ENCODE data around the gene IQSEC2.

DNA sequence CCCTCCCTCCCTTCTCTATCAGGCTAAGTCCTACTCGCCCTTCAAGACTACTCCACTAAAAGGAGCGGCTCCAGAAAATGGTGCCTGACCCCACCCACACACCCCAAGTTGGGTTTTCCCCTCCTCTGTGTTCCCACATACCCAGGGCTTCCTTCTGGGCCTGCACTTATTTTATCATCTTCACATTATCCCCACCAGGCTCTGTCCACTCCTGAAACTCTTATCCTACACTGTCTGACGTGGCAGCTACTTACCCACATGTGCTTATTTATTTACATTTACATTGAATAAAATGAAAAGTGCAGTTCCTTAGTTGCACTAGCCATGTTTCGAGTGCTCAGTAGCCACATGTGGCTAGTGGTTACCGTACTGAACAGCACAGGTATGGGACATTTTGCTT, 51.3 kb downstream of the IQSEC2 start:
- TF ChIP-seq, protein P1, sequence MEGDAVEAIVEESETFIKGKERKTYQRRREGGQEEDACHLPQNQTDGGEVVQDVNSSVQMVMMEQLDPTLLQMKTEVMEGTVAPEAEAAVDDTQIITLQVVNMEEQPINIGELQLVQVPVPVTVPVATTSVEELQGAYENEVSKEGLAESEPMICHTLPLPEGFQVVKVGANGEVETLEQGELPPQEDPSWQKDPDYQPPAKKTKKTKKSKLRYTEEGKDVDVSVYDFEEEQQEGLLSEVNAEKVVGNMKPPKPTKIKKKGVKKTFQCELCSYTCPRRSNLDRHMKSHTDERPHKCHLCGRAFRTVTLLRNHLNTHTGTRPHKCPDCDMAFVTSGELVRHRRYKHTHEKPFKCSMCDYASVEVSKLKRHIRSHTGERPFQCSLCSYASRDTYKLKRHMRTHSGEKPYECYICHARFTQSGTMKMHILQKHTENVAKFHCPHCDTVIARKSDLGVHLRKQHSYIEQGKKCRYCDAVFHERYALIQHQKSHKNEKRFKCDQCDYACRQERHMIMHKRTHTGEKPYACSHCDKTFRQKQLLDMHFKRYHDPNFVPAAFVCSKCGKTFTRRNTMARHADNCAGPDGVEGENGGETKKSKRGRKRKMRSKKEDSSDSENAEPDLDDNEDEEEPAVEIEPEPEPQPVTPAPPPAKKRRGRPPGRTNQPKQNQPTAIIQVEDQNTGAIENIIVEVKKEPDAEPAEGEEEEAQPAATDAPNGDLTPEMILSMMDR (tag by site-specific recombination; IDR thresholded peaks at IDR 0.05) = no peak
- TF ChIP-seq ZXDB (tag by site-specific recombination; IDR thresholded peaks at IDR 0.05) = no peak
- no peak for TF ChIP-seq ZNF248 (tag by site-specific recombination; IDR thresholded peaks at IDR 0.05)
- no peak for TF ChIP-seq HOXA7 (CRISPR knock-in tag; IDR thresholded peaks at IDR 0.05; ENCODE audit: borderline replicate concordance)
- TF ChIP-seq, protein P2, sequence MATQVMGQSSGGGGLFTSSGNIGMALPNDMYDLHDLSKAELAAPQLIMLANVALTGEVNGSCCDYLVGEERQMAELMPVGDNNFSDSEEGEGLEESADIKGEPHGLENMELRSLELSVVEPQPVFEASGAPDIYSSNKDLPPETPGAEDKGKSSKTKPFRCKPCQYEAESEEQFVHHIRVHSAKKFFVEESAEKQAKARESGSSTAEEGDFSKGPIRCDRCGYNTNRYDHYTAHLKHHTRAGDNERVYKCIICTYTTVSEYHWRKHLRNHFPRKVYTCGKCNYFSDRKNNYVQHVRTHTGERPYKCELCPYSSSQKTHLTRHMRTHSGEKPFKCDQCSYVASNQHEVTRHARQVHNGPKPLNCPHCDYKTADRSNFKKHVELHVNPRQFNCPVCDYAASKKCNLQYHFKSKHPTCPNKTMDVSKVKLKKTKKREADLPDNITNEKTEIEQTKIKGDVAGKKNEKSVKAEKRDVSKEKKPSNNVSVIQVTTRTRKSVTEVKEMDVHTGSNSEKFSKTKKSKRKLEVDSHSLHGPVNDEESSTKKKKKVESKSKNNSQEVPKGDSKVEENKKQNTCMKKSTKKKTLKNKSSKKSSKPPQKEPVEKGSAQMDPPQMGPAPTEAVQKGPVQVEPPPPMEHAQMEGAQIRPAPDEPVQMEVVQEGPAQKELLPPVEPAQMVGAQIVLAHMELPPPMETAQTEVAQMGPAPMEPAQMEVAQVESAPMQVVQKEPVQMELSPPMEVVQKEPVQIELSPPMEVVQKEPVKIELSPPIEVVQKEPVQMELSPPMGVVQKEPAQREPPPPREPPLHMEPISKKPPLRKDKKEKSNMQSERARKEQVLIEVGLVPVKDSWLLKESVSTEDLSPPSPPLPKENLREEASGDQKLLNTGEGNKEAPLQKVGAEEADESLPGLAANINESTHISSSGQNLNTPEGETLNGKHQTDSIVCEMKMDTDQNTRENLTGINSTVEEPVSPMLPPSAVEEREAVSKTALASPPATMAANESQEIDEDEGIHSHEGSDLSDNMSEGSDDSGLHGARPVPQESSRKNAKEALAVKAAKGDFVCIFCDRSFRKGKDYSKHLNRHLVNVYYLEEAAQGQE (tag by site-specific recombination; IDR thresholded peaks at IDR 0.05) = peak; percentile 52; the same call in 1 of the 2 replicates
- TF ChIP-seq ZSCAN23 (tag by site-specific recombination; IDR thresholded peaks at IDR 0.05) = no peak
- TF ChIP-seq ZNF202 (tag by site-specific recombination; IDR thresholded peaks at IDR 0.05; ENCODE audit: borderline replicate concordance) = no peak
- TF ChIP-seq, protein P3, sequence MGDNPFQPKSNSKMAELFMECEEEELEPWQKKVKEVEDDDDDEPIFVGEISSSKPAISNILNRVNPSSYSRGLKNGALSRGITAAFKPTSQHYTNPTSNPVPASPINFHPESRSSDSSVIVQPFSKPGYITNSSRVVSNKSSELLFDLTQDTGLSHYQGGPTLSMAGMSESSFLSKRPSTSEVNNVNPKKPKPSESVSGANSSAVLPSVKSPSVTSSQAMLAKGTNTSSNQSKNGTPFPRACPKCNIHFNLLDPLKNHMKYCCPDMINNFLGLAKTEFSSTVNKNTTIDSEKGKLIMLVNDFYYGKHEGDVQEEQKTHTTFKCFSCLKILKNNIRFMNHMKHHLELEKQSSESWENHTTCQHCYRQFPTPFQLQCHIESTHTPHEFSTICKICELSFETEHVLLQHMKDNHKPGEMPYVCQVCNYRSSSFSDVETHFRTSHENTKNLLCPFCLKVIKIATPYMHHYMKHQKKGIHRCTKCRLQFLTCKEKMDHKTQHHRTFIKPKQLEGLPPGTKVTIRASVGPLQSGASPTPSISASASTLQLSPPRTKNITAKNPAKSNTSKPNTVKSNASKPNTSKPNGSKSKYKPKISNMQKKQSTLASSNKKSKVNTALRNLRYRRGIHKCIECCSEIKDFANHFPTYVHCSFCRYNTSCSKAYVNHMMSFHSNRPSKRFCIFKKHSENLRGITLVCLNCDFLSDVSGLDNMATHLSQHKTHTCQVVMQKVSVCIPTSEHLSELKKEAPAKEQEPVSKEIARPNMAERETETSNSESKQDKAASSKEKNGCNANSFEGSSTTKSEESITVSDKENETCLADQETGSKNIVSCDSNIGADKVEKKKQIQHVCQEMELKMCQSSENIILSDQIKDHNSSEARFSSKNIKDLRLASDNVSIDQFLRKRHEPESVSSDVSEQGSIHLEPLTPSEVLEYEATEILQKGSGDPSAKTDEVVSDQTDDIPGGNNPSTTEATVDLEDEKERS (tag by site-specific recombination; IDR thresholded peaks at IDR 0.05) = no peak
- TF ChIP-seq, protein P4, sequence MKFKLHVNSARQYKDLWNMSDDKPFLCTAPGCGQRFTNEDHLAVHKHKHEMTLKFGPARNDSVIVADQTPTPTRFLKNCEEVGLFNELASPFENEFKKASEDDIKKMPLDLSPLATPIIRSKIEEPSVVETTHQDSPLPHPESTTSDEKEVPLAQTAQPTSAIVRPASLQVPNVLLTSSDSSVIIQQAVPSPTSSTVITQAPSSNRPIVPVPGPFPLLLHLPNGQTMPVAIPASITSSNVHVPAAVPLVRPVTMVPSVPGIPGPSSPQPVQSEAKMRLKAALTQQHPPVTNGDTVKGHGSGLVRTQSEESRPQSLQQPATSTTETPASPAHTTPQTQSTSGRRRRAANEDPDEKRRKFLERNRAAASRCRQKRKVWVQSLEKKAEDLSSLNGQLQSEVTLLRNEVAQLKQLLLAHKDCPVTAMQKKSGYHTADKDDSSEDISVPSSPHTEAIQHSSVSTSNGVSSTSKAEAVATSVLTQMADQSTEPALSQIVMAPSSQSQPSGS (tag by site-specific recombination; IDR thresholded peaks at IDR 0.05; ENCODE audit: low read depth) = no peak
- no peak for TF ChIP-seq KLF16 (tag by site-specific recombination; IDR thresholded peaks at IDR 0.05)
- TF ChIP-seq, protein P5, sequence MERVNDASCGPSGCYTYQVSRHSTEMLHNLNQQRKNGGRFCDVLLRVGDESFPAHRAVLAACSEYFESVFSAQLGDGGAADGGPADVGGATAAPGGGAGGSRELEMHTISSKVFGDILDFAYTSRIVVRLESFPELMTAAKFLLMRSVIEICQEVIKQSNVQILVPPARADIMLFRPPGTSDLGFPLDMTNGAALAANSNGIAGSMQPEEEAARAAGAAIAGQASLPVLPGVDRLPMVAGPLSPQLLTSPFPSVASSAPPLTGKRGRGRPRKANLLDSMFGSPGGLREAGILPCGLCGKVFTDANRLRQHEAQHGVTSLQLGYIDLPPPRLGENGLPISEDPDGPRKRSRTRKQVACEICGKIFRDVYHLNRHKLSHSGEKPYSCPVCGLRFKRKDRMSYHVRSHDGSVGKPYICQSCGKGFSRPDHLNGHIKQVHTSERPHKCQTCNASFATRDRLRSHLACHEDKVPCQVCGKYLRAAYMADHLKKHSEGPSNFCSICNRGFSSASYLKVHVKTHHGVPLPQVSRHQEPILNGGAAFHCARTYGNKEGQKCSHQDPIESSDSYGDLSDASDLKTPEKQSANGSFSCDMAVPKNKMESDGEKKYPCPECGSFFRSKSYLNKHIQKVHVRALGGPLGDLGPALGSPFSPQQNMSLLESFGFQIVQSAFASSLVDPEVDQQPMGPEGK (tag by site-specific recombination; IDR thresholded peaks at IDR 0.05) = no peak
- TF ChIP-seq, protein P6, sequence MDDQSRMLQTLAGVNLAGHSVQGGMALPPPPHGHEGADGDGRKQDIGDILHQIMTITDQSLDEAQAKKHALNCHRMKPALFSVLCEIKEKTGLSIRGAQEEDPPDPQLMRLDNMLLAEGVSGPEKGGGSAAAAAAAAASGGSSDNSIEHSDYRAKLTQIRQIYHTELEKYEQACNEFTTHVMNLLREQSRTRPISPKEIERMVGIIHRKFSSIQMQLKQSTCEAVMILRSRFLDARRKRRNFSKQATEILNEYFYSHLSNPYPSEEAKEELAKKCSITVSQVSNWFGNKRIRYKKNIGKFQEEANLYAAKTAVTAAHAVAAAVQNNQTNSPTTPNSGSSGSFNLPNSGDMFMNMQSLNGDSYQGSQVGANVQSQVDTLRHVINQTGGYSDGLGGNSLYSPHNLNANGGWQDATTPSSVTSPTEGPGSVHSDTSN (CRISPR knock-in tag; IDR thresholded peaks at IDR 0.05) = no peak
